GM12874 (cell line): ENCODE results near the gene DPYD.

ENCODE experiments used
- TF ChIP-seq, protein P1 (sequence below): IDR thresholded peaks from 2 replicates; pipeline ENCODE4 v1.5.1; 2011; ENCODE audit warnings: low read depth, mild to moderate bottlenecking, control low read depth, low read length, moderate library complexity; ENCODE audit not compliant: insufficient read depth

Gene DPYD

DNA sequence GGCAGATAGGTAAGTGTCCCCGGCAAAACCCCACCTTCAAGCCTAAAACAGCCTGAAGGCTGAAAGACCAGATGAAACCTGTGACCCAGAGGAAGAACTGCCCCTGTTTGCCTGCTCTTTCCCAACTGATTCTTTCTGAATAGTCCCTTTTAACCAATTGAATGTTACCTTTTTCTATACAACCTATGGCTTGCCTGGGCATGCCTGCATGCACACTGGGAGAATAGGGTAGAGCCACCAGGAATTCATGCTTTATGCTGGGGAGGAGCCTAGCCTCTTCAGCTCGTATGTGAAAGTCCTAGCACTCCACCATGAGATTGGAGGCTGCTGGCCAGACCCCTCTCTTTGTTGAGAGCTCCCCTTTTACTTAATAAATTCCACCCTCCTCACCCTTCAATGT is 859.2 kb downstream of the DPYD start:
- TF ChIP-seq, protein P1, sequence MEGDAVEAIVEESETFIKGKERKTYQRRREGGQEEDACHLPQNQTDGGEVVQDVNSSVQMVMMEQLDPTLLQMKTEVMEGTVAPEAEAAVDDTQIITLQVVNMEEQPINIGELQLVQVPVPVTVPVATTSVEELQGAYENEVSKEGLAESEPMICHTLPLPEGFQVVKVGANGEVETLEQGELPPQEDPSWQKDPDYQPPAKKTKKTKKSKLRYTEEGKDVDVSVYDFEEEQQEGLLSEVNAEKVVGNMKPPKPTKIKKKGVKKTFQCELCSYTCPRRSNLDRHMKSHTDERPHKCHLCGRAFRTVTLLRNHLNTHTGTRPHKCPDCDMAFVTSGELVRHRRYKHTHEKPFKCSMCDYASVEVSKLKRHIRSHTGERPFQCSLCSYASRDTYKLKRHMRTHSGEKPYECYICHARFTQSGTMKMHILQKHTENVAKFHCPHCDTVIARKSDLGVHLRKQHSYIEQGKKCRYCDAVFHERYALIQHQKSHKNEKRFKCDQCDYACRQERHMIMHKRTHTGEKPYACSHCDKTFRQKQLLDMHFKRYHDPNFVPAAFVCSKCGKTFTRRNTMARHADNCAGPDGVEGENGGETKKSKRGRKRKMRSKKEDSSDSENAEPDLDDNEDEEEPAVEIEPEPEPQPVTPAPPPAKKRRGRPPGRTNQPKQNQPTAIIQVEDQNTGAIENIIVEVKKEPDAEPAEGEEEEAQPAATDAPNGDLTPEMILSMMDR = no peak

- TF ChIP-seq, protein P1 = no peak
Measured at GRCh38 chr1:97056386-97056785, 864.4 kb downstream of the DPYD start.

DNA sequence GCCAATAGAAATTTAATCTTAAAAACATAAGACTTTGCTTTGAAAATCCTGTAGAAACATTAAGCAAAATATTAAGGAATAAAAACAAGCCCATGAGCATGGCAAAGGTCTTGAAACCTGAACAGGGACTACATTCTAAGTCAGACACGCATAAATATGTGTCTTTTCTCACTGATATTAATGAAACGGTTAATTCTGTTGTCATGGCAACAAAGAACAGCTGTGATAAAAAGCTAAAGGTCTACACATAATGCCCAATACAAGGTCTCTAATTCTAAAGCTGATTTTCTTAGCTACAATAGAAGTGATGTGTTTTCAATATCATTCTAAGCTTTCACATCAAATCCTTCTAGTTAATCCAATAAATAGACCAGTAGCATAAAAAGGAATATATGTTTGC is 867.6 kb downstream of the DPYD start:
- TF ChIP-seq, protein P1 = no peak

GRCh38 chr1:97051823-97052222 is 869.0 kb downstream of the DPYD start:
- TF ChIP-seq, protein P1 = no peak

GRCh38 chr1:97050506-97050905 is 870.3 kb downstream of the DPYD start:
- TF ChIP-seq, protein P1 = peak; percentile 11; the same call in 1 of the 2 replicates

DNA sequence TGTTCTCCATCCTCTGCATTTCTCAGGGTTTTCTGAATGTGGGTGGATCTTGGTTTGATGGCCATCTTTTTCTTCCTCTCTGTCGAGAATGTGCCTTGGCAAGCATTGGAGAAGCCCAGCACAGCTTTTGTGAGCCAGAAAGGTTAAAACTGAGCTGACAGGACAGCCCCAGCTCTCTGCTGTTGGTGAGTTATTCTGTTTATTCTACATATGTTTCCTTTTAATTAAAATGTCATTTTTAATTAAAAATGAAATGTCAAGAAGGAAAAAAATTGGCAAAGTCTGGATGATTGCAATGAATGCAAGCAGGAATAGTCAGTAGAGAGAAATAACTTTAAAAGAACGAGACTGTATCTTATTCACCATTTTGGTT is 873.4 kb downstream of the DPYD start:
- TF ChIP-seq, protein P1 = no peak

GRCh38 chr1:97046765-97047420 is 873.9 kb downstream of the DPYD start:
- TF ChIP-seq, protein P1 = no peak
